ENCODE results near the gene COG5.

The COG5 gene

DNA sequence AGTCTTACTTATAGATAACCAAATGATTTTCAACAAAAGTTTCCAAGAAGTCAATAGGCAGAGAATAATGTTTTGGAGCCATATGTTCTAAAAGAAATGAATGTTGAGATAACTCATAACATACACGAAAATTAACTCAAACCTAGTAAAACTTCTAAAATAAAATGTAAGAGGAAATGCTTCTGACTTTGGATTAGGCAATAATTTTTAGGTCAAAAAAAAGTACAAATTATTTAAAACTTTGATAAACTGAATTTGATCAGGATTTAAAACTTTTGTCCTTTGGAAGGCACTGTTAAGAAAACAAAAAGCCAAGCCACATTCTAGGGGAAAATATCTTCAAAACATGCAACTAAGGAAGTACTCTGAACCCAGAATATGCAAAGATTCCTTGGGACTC lies 242.1 kb downstream of the COG5 start:
- DNase-seq = no peak

DNA sequence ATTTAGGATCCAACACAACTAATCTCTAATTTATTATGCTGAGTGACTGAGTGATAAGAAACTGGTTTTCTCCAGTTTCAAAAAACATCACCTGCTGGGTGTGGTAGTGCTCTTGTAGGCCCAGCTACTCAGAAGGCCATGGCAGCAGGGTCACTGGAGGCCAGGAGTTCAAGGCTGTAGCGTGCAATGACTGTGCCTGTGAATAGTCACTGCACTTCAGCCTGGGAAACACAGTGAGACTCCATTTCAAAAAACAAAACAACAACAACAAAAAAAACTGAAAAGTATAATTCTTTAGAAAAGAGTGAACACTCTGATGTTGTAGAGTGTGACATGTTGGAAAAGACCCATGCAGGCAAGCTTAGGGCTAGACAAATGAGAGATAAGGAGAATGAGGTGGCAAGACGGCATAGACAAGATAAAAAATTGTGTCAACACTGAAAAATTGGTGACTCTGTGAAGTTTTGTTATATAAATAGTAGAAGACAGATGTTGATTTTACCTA lies 243.9 kb downstream of the COG5 start:
- no peak for DNase-seq

DNA sequence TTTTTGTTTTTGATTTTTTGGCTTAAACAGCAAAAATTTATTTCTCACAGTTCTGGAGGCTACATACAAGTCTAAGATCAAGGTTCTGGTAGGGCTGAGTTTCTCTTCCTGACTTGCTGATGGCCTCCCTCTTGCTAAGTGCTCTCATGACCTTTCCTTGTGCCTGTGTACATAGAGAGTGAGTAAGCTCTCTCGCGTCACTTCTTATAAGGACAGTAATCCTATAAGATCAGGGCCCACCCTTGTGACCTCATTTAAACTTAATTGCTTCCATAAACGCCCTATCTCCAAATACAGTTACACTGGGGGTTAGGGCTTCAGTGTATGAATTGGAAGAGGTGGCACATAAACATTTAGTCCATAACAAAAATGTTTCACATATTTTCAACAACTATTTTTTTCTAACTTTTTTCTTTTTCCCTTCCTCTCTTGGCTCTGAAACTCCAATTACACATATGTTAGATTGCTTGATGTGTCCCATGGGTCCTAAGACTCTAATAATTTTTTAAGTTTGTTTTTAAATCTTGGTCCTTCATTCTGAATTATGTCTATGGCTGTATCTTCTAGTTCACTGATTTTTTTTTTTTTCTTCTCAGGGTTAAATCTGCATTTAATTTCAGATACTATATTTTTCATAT lies 245.1 kb downstream of the COG5 start:
- DNase-seq = no peak

DNA sequence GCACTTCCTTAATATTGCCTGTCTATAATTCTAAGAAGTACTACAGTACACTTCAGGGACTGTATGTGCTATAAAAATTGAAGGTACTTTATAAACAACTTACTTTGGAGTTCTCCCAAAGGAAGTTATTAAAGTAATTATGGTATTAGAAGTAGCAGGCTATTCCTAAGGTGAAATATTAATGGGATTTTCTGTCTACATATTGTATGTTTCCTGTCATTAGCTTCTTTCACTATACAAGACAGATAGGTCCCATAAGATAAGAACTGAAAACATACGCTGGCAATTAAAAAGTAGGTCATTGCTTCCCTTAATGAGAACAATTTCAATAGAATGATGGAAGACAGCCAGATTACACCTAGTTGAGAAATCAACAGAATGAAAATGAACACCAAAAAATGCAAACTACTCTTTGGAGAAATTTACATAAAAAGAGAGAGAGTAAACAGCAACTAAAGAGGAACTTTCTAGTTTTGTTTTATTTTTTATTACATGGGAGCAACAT lies 248.0 kb downstream of the COG5 start:
- DNase-seq = no peak

DNA sequence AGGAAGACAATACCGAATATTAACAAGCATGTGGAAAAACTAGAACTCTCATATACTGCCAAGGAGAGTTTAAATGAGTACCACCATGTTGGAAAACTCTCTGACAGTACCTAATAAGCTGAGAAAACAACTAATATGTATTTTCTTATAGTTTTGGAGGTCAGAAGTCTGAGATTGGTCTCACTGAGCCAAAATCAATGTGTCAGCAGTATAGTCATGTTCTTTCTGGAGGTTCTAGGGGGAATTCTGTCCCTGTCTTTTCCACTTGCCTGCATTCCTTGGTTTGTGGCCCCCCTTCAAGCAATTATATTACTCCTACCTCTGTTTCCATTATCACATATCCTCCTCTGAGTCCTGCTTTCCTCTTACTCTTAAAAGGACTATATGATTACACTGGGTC lies 250.4 kb downstream of the COG5 start:
- DNase-seq = no peak

DNA sequence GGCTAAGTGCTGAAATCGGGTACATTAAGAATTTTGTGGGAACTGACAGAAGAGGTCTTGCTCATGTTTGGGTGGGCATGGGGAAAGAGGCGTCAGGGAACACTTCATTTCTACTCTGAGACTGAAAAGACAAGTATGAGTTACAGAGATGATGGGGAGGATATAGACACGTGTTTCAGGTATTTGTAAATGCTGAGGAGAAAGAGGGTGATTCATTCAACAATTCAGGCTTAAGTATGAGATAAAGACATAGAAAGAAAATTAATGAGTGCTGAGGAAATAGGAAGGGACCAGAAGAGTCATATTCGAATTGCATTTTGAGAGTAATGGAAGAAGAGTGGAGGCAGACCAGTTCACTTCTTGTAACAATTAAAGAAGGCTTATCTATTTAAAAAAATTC lies 251.3 kb downstream of the COG5 start:
- no peak for DNase-seq

DNA sequence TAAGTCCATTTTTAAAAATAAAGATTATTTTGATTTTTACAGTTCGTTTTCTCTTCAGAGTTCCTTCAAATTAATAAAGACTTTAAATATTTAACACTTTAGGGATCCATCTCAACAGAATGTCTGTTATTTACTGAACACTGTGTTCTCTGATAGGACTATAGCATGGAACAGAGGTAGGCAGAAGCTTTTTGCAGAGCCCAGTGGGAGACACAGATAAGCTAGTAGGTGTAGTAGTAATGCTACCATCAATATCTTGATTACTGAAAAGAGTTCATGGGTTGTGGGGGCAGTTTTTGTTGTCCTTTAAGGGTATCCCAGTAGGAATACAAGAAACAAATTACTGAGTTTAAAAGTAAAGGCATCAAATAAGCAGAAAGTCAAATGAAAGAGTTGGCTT lies 254.4 kb downstream of the COG5 start:
- DNase-seq = no peak

DNA sequence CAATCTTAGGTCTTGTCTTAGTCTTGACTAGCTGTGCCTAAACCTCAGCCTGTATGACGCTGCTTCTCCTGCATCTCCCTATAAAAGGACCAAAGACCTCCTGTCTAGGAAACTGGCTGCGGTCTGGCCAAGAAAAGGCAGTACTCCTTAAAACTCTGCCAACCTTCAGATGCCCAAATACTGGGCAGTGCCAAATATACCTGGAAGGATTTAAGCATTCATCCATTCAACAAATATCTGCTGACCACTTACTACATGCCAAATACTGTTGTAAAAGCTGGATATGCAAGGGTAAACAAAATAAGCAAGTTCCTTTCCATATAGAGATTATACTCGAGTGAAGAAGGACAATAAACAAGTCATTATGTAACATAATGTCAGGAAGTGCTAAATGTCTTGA lies 259.1 kb downstream of the COG5 start:
- DNase-seq = no peak

DNA sequence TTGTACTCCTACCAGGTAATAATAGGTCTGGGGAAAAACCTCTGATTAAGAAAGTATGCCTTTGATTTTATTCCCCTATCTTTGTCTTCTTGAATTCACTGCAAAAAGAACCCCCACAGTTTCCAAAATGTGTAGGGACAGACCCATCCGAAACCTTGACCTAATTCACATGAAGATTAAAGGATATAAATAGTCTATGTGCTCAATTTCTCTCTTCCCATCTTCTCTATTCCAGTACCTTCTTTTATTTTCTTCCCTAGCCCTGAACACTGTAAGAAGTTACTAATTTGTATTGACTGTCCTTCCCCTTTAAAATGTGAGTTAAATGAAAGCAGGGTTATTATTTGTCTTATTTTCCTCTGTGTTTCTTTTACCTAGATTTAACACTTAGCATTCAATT lies 259.7 kb downstream of the COG5 start:
- no peak for DNase-seq

DNA sequence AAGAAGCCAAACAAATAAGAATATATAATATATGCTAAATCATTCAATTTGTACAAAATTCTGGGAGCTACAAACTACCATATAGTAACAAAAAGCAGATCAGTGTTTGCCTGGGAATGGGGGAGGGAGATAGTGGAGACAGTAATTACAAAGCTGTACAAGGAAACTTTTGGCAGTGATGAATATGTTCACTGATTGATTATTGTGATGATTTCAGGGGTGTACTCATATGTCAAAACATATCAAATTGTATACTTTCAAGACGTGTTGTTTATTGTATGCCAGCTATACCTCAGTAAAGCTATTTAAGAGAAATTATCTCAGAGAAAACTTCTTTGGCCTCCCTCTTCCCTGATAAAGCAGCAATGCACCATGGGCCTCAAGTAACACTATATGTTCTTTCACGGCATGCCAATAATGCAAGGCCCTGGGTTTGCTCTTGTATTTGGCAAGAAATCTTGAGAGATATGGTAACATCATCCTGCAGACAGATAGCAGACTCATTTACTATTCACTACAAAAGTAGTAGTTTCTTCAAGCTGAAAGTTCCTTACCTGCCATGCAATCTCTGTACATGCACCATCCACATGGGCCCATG lies 261.4 kb downstream of the COG5 start:
- no peak for DNase-seq

DNA sequence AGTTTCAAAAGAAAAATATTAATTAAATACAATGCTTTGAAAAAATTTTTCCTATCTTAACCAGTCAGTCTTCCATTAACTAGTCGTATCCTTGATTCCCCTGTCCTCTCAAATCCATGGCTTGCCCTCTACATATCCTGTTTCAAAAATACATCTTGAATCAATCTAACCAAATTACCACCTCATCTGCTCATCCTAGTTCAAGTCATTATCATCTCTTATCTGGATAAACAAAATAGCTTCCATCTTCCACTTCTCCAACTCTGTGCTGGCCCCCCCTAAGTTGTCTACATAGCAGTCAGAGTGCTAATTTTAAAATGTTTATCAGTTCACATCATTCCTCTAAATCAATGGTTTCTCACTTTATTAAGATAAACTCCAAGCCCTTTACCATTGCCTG lies 269.5 kb downstream of the COG5 start:
- DNase-seq = no peak

DNA sequence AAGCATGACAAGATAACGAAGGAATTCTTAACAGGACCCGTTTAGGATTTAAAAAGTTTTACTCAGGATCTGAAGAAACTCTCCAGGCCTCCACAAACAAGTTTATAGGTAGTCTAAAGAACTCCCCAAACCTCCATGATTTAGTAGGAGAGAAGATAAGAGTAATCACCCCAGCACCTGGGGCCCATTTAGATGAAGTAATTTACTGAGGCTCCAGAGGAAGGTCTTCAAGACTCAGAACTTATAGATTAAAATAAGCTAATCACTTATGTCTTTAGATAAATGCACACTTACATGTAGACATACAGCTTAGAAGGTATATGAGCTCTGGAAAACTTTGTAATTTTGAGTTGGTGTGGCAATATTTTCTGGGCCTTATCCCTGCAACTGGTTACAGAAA lies 271.1 kb downstream of the COG5 start:
- no peak for DNase-seq

DNA sequence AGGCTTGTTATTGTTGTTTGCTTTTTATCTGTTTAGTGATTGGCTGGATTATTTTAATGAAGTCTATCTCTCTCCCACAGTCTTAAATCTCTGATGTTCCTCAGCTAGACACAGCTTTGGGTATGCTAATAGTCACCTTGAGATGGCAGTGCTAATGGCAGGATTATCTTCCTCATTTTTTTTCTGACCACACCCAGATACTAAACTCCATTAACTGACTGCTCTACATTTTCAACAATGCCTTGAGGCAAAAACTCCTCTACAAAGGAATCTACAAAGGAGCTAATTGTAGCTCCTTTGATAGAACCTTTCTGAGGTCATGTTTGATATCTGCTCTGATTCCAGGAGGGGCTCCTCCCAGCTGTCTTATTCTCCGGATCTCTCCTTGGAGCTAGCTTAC lies 272.3 kb downstream of the COG5 start:
- DNase-seq = no peak

DNA sequence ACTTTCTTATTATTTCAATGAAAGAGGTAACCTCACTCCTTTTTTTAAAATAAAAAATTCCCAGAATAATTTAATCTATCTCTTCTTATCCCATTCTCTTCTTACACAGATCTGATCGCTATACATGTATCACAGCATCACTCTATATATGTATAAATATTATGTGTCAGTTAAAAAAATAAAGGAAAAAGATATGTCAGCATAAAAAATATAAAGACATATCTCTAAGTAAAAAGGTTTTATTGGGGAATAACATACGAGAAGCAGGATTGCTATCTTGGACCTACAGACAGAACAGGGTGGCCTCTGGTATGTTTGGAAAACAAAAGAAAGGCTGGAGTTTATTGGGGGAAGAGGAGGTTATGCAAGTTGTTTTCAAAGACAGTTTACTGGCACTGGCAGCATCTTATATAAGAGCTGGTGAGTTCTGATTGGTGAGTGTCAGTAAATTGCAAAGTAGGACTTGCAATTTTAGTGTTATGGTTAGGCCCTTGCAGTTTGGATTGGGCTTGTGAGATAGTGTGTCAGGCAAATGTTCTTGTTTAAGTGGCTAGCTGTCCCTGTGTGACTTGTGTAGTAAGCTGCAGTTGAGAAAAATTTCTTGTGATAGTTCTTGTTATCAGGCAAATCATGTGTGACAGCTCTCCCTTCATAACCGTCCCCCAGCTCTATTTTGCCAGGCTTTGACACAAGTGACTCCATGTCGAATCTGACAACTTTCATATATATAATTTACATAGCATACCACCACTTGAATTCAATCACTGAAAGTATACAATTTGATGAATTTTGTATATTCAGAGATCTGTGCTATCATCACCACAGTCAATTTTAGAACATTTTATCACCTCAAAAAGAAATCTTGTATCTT lies 276.7 kb downstream of the COG5 start:
- no peak for DNase-seq

DNA sequence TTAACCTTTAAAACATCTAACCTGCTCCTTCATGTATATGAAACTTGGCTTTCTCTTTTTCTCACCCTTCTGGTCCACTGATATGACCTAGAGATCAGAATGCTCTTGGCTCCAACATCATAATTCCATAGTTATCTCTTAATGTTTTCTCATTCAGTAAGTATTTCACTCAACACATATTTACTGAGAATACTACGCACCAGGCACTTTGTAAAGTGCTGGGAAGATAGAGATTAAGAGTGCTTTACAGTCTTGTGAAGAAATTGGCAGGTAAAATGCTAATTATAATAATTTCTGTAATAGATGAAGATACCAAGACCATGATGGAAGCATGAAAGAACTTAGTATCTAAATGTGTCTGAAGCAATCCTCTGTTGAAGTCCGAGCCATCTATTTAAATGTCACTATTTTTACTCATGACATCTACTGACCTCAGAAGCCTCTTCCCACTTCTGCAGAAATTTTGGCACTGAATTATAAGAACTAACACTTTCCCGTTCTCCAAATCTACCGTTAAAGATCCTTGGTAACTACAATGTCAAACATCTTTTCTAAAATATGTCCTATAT lies 278.7 kb downstream of the COG5 start:
- DNase-seq = no peak

DNA sequence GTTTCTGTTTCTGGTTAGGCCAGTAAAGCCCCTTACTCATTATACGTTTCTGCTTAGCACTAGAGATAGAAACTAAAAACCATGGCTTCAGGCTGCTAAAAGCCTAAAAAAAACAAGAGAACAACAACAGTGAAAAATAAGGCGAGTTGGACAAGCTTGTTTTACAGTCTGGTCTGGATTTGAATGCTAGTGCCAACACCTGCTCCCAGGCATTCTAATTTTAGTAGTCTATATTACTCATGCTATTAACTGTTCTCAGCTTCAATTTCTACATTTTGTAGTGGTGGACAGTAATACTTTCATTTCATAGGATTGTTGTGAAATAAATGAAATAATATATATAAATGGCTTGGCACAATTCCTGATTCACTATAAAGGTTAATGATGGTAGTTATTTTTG lies 286.4 kb downstream of the COG5 start:
- DNase-seq = no peak

DNA sequence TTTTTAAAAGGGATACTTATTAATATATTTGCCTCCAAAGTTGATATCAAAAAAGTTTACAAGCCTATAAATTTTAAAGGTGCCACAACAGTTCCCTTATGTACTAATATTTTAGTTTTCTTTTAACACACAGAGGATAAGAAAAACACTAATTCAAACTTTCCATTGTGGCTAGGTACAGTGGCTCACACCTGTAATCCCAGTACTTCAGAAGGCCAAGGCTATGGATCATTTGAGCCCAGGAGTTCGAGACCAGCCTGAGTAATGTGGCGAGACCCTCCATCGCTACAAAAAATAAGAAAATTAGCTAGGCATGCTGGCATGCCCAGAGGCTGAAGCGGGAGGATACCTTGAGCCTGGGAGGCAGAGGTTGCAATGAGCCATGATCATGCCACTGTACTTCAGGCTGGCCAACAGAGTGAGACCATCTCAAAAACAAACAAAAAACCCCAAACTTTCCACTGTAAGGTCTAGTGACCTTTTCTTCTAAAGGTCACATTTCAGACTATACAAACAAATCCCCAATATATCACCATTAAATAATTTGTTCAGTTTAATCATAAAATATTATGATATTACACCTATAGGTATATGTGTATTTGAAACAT lies 287.4 kb downstream of the COG5 start:
- no peak for DNase-seq

DNA sequence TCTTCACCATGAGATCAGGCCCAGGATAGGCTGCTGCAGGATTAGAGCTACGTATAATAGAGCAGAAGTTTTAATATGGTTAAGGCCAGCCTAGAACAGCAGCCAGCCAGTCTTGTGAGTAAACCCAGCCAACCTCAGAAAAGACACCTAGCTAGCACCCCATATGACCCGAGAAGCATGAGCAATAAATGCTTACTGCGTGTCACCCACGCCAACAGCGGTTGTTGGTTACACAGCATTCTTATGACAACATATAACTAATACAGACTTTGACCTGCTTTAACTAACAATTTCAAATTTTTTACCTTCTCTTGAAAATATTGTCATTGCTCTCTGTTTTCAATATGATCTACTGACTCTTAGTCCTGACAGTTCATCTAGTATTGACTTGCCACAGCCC lies 289.2 kb downstream of the COG5 start:
- DNase-seq = no peak

DNA sequence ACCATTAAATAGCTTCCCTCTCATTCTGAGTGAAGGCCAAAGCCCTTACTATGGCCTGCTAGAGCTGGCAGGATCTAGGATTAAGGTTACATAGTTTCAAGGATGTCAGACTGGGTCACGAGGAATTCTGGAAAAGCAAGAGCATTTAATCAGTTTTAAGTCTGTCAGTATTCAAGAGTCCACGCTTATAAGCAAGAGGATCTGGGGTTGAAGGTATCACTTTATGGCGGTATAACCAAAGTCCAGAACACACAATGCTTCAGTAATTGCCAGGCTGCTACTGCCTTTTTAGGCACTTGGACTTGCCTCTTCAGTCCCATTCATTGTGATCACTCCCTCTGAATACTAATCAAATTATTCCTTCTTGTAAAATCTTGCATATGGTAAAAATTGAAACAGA lies 293.9 kb downstream of the COG5 start:
- DNase-seq = no peak

DNA sequence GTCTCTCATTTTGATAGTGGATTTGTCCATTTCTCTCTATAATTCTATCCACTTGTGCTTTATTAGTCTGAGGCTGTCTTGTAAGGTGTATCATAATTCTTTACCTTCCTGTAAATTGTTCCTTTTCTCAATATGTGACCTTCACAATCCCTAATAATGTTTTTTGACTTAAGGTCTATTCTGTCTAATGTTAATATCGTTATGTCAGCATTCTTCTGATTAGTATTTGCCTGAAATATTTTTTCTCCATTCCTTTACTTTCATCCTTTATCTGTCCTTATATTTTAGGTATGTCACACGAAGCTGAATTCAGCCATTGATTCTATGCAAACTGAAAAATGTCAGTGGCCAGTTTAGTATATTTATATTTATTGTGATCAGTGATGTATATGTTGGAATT lies 295.1 kb downstream of the COG5 start:
- no peak for DNase-seq

DNA sequence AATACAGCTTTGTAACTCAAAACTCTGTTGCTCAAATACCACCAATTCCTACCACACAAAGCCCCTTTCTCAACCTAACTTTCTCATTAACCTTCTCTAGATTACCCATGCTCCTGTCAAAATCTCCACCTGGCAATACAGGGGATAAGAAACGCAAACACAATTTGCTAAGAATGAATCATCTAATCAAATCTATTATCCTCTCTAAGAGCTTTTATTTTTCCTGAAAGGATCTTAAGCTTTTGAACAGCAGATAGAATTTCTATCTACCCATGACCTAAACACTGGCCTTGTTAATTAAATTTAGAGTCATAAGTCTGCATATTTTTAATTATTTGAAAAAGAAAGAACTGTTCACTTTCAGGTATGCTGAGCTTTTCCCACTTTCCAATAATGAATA lies 296.6 kb downstream of the COG5 start:
- no peak for DNase-seq

DNA sequence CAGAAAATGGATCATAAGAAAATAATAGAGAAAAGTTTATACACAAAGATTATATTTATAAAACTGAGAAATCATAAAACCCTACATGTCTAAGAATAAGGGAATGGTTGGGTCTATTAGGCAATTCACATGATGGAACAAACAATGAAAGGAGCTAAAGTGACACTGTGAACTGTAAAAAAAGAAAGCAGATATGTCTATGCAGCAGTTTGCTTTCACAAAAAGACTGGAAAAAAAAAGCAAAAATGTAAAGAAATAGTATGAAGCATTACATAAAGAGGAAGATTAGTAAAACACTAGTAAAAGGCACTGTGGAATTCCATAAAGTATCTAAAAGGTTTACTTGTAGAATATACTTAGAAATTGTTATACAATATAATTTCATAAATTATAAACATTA lies 299.0 kb downstream of the COG5 start:
- DNase-seq = no peak

DNA sequence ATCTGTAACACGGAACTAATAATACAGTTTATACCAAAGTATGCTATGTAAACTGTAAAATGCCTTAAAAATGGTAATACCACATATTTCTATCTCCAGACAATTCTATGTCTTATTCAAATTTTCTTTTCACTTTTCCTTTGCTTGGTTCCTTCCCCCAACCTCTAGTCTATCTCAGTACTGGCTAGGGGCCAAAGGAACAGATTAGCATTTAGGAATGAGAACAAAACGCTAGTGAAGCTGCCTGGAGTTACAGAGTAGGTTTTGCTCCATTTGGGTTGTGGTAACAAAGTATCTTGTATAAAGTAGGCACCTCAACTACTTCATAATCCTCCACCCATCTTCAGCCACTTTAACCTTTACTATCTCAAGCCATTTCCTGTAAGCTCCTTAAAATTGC lies 300.9 kb downstream of the COG5 start:
- DNase-seq = no peak

All from activated gamma-delta T cell treated with Interleukin-2 at 50 U/mL for 16 hours (primary cell).